HepG2 (cell line): ENCODE data around the gene ZNF503. TPM values are rescaled to one million over a fixed set of nuclear protein-coding genes. Genes with fewer than 3 reads are reported as not detected.

Experiments used
- ATF1 ChIP-seq: IDR thresholded peaks from 2 replicates; pipeline ENCODE4 v1.6.1; 2016; ENCODE audit warnings: mild to moderate bottlenecking, control low read depth
- CSRNP1 ChIP-seq: sonication (generic); formaldehyde crosslinking; IDR thresholded peaks from 2 replicates; pipeline ENCODE4 v1.8.1; 2023; ENCODE audit warnings: mild to moderate bottlenecking, missing genetic modification reagents
- EP300 ChIP-seq, 3 experiments: sonication (generic) in 1 of 3; formaldehyde crosslinking in 1 of 3; IDR thresholded peaks; 2 replicates each; pipeline versions ENCODE4 v1.5.1 to v1.6.1; 2011 to 2020; ENCODE audit warnings: low read depth in 2 of 3, low read length in 2 of 3, borderline replicate concordance in 1 of 3, improper control_type of control experiment in 1 of 3, mild to moderate bottlenecking in 1 of 3, missing genetic modification reagents in 1 of 3, moderate library complexity in 1 of 3
- FOXA3 ChIP-seq: IDR thresholded peaks from 2 replicates; pipeline ENCODE4 v1.6.1; 2016; ENCODE audit warnings: missing genetic modification reagents, missing compliant biosample characterization
- FOXO1 ChIP-seq: sonication (generic); formaldehyde crosslinking; IDR thresholded peaks from 2 replicates; pipeline ENCODE4 v1.4.0; 2020; ENCODE audit warnings: missing genetic modification reagents
- HDAC1 ChIP-seq: sonication (generic); formaldehyde crosslinking; IDR thresholded peaks from 2 replicates; pipeline ENCODE4 v1.5.1; 2020; ENCODE audit warnings: mild to moderate bottlenecking, missing genetic modification reagents
- KDM3A ChIP-seq: IDR thresholded peaks from 2 replicates; pipeline ENCODE4 v1.6.1; 2018; ENCODE audit warnings: low read depth, missing compliant biosample characterization
- MZF1 ChIP-seq: sonication (generic); formaldehyde crosslinking; IDR thresholded peaks from 2 replicates; pipeline ENCODE4 v1.8.1; 2023; ENCODE audit warnings: mild to moderate bottlenecking, missing genetic modification reagents, borderline replicate concordance
- NAIF1 ChIP-seq: sonication (generic); formaldehyde crosslinking; IDR thresholded peaks from 2 replicates; pipeline ENCODE4 v1.5.0; 2020; ENCODE audit warnings: mild to moderate bottlenecking, missing genetic modification reagents, borderline replicate concordance
- PATZ1 ChIP-seq: sonication (generic); formaldehyde crosslinking; IDR thresholded peaks from 2 replicates; pipeline ENCODE4 v1.4.0; 2020; ENCODE audit warnings: missing genetic modification reagents
- RBM39 ChIP-seq: fragments of 200-400 bp; formaldehyde crosslinking; IDR thresholded peaks from one replicate; pipeline ENCODE4 v1.6.1; 2018; ENCODE audit warnings: antibody characterized with exemption, mild to moderate bottlenecking, low read depth, low read length; ENCODE audit not compliant: poor library complexity, severe bottlenecking
- SIN3A ChIP-seq: IDR thresholded peaks from 2 replicates; pipeline ENCODE4 v1.6.1; 2011; ENCODE audit warnings: low read depth, mild to moderate bottlenecking, control low read depth, low read length, borderline replicate concordance
- SYNCRIP ChIP-seq: fragments of 200-400 bp; formaldehyde crosslinking; IDR thresholded peaks from 2 replicates; pipeline ENCODE4 v1.6.1; 2018; ENCODE audit warnings: mild to moderate bottlenecking, low read depth, low read length; ENCODE audit not compliant: insufficient read depth
- ZNF225 ChIP-seq: sonication (generic); formaldehyde crosslinking; IDR thresholded peaks from 2 replicates; pipeline ENCODE4 v1.4.0; 2020; ENCODE audit warnings: mild to moderate bottlenecking, missing genetic modification reagents
- ZNF234 ChIP-seq: sonication (generic); formaldehyde crosslinking; conservative IDR thresholded peaks from 2 replicates; pipeline ENCODE4 v1.5.1; 2020; ENCODE audit warnings: mild to moderate bottlenecking, missing genetic modification reagents
- ZNF552 ChIP-seq: sonication (generic); formaldehyde crosslinking; IDR thresholded peaks from 2 replicates; pipeline ENCODE4 v1.9.0; 2022; ENCODE audit warnings: missing genetic modification reagents, mild to moderate bottlenecking, borderline replicate concordance
- ZNF605 ChIP-seq: sonication (generic); formaldehyde crosslinking; IDR thresholded peaks from 2 replicates; pipeline ENCODE4 v1.8.0; 2022; ENCODE audit warnings: mild to moderate bottlenecking, missing genetic modification reagents
- ZNF782 ChIP-seq: sonication (generic); formaldehyde crosslinking; IDR thresholded peaks from 2 replicates; pipeline ENCODE4 v1.4.0; 2020; ENCODE audit warnings: missing genetic modification reagents, mild to moderate bottlenecking, borderline replicate concordance
- polyA plus RNA-seq, 8 experiments: library from polyadenylated mRNA; depleted of rRNA in 3 of 8; stranded (reverse) in 7 of 8; unstranded in 1 of 8; fragments of >200 nt; fragmentation: Illumina TruSeq in 4 of 8; extraction: Trizol in 4 of 8; gene quantifications; 2 replicates each; pipeline versions ENCODE4 v1.2.1 to v1.2.3, GENCODE V29; 2011 to 2016; ENCODE audit warnings: low read depth in 4 of 8, missing spikeins in 1 of 8, mixed read lengths in 1 of 8; ENCODE audit not compliant: insufficient read depth in 1 of 8
- total RNA-seq, 5 experiments: library from RNA; depleted of rRNA; stranded (reverse); fragments of >200 nt; fragmentation: Illumina TruSeq; extraction: Trizol; gene quantifications; 2 replicates each; pipeline ENCODE4 v1.2.3, GENCODE V29; 2016; ENCODE audit warnings: low read depth in 1 of 5
- TF ChIP-seq, protein P1 (sequence below): sonication (generic); formaldehyde crosslinking; IDR thresholded peaks from 2 replicates; pipeline ENCODE4 v1.4.0; 2020; ENCODE audit warnings: mild to moderate bottlenecking, missing genetic modification reagents
- TF ChIP-seq, protein P2 (sequence below): sonication (generic); formaldehyde crosslinking; IDR thresholded peaks from 2 replicates; pipeline ENCODE4 v1.4.0; 2020; ENCODE audit warnings: mild to moderate bottlenecking, missing genetic modification reagents

Gene ZNF503
- total and polyA plus RNA-seq, 2 of the 13 experiments (the other 11 are each of a cell fraction or from before 2014, with no cell fraction given), result 2.7 to 8.3 TPM

DNA sequence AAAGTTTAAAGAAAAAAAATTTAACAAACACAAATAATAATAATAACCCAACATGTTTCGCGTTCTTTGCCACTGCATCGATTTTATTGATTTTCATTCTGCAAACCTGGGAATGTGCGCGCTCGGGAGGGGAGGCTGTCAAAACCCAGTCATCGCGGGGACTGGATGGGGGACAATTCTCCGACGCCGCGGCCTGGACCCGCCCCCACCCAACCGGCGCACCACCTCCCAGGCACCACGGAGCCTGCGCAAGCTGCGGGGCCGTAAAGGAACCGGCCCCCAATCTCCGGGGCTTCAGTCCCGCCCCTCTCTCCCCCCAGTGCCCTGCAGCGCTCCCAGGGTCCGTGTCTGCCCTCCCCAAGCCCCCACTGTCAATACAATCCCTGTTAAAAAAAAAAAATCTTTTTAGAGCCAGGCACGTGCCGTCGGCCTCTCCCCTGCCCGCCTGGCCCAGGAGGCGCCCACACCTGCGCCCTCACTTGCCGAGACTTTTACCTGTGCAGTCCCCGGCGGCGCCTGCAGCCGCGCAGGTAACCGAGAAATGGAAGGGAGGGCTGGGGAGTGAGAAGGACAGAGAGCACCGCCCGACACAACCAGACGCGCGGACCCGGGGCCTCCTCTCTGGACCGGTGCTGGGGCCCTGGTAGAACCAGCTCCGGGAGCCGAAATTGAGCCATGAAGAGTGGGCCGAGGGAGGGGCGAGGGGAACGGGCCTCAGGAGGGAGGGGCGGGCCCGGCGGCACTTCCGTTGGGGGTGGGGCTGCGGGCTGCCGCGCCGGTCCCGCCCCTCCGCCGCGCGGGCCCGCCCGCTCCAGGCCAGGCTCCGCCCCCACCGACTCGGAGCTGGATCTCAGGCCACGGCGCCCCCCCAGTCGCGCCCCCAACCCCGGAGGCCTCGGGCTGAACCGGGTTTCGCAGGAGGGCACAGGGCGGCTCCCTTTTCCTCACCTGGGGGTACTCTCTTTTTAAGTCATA lies 7.6 kb upstream of the ZNF503 start (continued):
- TF ChIP-seq SIN3A (peak; percentile 63; the same call in 1 of the 2 replicates), CSRNP1 (peak; percentile 84; the same call in 1 of the 2 replicates), MZF1 (CRISPR knock-in tag) (no peak), NAIF1 (CRISPR knock-in tag) (peak; percentile 84), FOXA3 (no peak), ZNF234 (0 out of 2 replicates have a peak, but pooled peaks have one; percentile 46), ZNF225 (CRISPR knock-in tag) (no peak), ZNF552 (CRISPR knock-in tag) (peak; percentile 31; the same call in 1 of the 2 replicates), HDAC1 (peak; percentile 26; the same call in 1 of the 2 replicates), ATF1 (CRISPR knock-in tag) (no peak), ZNF782 (CRISPR knock-in tag) (0 out of 2 replicates have a peak, but pooled peaks have one; percentile 8), EP300 (IDR thresholded peaks at IDR 0.05; ENCODE audit: low read depth in 2 of 2, low read length in 2 of 2) (no peak), EP300 (CRISPR knock-in tag; IDR thresholded peaks at IDR 0.05; ENCODE audit: borderline replicate concordance) (no peak), SYNCRIP (no peak), PATZ1 (peak; percentile 89), ZNF605 (CRISPR knock-in tag) (peak; percentile 88; the same call in 1 of the 2 replicates), KDM3A (no peak), RBM39 (peak; percentile 94), FOXO1 (CRISPR knock-in tag) (no peak; the same call in 1 of the 2 replicates)
- TF ChIP-seq, protein P1, sequence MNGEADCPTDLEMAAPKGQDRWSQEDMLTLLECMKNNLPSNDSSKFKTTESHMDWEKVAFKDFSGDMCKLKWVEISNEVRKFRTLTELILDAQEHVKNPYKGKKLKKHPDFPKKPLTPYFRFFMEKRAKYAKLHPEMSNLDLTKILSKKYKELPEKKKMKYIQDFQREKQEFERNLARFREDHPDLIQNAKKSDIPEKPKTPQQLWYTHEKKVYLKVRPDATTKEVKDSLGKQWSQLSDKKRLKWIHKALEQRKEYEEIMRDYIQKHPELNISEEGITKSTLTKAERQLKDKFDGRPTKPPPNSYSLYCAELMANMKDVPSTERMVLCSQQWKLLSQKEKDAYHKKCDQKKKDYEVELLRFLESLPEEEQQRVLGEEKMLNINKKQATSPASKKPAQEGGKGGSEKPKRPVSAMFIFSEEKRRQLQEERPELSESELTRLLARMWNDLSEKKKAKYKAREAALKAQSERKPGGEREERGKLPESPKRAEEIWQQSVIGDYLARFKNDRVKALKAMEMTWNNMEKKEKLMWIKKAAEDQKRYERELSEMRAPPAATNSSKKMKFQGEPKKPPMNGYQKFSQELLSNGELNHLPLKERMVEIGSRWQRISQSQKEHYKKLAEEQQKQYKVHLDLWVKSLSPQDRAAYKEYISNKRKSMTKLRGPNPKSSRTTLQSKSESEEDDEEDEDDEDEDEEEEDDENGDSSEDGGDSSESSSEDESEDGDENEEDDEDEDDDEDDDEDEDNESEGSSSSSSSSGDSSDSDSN (CRISPR knock-in tag), result peak; percentile 64; the same call in 1 of the 2 replicates
- TF ChIP-seq, protein P2, sequence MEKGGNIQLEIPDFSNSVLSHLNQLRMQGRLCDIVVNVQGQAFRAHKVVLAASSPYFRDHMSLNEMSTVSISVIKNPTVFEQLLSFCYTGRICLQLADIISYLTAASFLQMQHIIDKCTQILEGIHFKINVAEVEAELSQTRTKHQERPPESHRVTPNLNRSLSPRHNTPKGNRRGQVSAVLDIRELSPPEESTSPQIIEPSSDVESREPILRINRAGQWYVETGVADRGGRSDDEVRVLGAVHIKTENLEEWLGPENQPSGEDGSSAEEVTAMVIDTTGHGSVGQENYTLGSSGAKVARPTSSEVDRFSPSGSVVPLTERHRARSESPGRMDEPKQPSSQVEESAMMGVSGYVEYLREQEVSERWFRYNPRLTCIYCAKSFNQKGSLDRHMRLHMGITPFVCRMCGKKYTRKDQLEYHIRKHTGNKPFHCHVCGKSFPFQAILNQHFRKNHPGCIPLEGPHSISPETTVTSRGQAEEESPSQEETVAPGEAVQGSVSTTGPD (CRISPR knock-in tag), result peak; percentile 79
